HG03558 (cell line): ENCODE measurements around the gene ABCF2.

Source experiments
- ATAC-seq: cut with Tn5 transposase; IDR thresholded peaks from one replicate; pipeline ENCODE4 v1.9.1; 2021; ENCODE audit warnings: moderate number of reproducible peaks; ENCODE audit not compliant: unreplicated experiment; ENCODE audit errors: extremely low read depth

The ABCF2 gene

DNA sequence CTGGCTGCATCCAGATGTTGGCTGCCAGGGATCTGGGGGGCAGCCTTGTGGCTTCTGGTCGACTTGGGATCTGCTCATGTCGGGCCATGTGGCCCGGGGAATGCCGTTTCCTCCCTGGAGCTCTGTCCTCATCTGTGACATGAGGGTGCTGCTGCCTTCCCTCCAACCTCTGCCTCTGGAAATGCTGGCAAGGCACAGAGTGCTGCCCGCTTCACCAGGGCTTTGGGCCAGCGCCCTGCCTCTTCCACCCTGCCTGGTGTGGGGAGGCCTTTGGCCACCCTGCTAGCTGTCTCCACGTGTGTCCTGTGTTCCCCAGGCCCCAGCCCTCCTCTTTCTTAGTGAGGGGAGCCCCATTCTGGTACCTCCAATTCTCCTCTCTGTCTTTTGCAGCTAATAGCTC lies 27.3 kb upstream of the ABCF2 start:
- no peak for ATAC-seq

DNA sequence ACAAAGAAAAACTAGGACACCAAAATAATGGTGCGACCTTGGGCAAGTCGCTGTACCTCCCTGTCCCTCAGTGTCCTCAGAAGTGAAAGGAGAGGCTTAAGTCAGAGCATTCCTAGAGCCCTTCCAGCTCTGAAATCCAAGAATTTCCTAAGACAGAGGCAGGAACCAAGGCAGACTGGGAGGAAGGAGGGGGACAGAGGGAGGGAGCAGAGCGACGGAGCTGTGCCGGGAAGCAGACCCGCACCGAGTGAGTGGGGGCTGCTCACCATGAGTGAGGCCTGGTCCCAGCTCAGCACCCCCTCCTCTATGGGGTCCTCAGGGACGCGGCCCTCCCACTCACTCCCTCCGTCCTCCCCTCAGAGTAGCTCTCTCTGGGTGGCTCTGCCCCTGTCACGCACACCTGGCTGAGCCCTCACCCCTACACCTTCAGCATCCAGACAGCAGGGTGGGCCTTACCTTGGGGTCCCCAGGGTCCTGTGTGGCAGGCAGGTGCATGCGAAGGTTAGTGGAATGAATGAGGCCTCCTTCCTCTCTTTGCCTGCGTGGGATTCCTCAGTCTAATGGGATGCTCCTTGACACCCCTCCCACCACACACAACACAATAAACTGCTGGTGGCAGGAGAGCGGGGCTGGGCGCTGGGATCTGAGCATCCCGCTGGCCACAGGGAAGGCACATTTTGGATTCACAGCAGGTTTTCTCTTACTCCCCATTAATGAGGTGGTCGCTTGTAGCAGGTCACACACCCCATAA lies 26.1 kb upstream of the ABCF2 start:
- no peak for ATAC-seq

DNA sequence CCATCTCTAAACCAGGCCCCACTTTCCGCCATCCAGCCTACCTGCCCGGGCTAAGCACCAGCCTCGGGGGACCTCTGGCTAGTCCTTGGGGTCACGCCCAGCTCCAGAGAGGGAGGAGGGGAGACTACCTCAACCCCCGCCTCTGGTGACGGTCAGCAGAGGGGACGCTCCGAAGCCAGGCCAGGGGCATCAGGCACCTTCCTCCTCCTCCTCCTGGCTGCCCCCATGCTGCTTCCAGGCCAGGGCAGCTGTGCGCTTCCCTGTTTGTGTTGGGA lies 25.5 kb upstream of the ABCF2 start:
- ATAC-seq: no peak

DNA sequence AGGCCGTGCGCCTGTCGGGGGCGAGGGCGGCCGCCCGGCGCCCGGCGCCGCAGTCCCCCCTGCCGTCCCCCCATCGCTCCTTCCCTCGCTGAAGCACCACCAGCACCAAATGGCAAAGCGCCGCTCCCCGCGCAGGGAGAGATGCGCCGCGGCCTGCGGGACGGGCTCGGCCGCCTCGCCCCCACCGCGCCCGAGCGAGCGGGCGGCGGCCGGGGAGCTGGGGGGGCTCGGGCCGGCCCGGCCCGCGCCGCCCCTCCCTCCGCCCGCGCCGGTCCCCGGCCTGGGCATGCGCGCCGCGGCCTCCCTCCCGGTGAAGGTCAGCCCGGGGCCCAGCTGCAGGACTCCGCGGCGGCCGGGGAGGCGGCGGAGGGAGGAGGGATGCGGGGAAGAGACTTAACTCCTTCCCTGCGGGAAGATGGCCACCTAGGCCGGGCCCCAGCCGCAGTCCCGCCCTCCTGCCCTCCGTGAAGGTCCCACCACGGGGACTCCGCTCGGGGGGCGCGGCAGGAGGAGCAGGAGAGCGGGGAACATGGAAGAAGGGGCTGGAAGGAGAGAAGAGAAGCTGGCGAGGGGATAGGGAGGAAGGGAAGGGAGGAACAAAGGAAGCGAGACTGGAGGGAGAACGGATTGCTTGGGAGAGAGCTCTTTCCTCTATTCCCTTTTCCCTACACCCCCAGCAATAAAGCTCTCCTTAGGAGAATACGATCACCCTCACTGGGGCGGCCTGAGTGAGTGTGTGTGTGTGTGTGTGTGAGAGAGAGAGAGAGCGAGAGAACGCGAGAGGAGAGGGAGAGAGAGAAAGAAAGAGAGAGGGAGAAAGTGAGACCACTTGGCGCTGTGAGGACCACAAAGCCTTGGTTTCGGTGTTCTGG lies 24.9 kb upstream of the ABCF2 start:
- ATAC-seq: no peak

DNA sequence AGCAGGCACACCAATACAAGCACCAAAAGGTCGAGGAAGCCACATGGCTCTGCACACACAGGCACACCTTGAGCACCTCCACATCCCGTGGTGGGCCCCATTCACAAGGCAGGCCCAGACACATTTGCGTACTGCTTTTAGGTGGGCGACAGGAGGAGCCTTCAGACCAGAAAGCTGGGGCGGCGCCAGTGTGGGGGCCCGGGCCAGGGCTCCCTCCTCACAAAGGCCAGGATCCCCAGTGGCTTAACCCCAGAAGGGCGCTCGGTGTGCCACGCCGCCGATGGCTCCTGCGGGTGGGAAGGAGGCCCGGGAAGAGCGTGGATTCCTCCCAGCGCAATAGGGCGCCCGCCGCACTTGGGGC lies 24.3 kb upstream of the ABCF2 start:
- ATAC-seq: no peak

DNA sequence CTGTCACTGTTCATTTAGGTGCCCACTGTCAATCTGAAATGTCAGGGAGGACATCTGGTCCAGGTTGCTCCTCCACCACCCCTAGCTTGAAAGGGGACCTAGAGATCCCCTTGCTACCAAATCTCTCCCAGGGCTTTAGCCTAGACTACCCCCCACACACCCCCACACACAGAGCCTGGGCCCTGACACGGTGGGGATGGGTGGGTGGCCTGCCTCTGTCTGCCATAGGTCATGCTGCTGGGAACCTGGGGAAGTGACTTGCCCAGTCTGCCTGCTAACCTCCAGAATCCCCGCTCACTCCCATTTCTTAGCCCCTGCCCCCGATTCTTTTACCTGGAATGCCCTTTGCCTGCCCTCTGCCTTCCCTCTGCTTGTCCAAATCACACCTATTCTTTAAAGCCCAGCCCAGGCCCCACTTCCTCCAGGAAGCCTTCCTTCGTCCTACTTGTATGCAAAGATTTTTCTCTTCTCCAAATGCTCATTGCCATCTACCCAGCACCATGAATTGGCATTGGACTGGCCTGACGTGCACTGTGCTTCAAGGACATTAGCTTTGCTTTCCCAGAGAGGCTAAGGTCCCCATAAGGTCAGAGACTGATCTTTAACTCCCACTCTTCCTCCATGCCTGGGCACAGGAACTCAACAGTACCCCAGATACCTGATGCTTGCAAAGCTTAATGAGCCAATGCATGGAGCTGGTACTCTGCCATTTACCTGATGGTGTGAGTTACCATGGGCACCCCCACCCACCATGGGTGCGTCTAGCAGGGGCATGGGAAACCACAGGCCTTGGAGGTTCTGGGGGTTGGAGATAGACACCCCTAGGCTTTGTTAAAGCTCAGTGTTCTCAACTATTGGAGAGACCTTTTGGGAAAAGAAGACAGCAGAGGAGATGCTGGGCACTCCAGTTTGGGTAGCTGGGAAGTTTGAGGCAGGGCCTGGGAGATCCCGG lies 23.5 kb upstream of the ABCF2 start:
- no peak for ATAC-seq

DNA sequence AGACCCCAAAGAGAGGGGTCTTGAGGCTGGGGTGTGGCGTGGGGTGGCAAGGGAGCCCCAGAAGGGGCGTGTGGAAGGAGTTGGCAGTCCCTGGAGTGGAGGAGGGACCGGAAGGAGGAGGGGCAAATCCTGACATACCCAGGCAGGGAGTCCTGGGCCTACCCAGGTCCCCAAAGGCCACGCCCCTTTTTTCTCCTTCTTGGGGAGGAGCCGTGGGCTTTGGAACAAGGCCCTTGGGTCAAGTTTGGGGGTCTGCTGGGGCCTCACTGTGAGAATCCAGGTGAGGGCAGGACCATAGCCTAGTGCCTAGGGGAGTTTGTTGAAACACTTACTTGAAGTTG lies 22.7 kb upstream of the ABCF2 start:
- ATAC-seq: no peak

DNA sequence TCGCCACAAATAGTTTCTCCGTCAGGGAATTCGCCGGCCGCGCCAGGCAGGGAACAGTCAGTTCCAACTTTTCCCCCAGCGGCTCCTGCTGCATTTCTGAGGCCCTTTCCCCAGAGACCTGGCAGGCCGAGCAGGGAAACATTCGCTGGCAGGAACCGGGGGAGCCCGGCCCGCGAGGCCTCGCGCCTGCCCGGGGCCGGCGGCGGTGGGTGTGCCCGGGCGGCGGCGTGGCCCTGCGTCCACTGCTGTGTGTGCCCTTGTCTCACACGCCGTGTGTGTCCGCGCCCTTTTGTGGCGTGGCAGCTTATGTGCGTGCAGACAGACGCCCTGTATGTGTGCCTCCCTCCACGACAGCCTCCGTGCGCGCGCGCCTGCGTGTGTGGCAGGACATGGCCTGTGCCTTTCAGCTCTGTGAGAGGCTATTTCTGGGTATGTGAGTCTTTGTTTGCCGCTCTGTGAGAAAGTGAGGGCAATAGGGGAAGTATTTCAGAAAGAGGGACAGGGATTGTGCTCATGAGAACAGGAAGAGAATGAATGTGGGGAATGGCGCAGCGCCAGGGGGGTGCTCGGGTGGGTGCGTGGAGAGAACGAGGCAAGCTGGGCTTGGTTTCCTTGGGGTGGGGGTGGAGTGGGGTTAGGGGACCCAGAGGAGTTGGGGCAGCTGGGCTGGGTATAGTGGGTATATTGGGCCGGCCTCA lies 22.2 kb upstream of the ABCF2 start:
- no peak for ATAC-seq

DNA sequence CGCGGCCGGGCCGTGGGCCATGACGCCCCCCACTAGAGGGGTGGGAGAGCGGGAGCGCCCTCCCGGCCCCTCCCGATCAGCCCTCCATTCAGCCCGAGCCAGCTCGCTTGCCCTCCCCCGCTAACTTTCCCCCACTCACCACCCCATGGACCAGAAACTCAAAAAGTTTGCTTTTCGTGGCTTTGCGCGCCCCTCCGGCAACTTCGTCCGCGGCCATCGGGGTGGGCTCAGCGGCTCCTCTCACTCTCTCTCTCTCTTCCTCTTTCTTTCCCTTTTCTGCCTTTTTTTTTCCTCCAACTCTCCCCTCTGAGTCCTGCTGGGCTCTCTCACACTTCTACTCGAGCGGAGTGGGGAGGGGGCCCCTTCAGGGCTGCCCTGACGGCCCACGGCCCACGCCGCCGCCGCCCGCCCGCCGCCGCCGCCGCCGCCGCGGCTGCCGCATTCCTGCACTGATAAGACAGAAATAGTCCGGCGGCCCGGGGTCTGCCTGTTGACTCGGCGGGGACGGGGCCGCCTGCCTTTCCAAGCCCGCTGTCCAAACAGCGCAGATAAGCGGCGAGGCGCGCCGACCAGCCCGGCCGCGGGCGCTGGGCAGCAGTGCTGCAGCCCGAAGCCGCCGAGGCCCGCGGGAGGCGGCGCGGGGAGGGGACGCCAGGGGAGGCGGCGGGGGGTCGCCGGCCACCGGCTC lies 21.5 kb upstream of the ABCF2 start, which contains the start of gene SMARCD3:
Gene SMARCD3, minus strand, starts transcription at position 349 of the 688 bp plus-strand sequence. Its CDS starts 132 bp downstream, at position 217.
- no peak for ATAC-seq

DNA sequence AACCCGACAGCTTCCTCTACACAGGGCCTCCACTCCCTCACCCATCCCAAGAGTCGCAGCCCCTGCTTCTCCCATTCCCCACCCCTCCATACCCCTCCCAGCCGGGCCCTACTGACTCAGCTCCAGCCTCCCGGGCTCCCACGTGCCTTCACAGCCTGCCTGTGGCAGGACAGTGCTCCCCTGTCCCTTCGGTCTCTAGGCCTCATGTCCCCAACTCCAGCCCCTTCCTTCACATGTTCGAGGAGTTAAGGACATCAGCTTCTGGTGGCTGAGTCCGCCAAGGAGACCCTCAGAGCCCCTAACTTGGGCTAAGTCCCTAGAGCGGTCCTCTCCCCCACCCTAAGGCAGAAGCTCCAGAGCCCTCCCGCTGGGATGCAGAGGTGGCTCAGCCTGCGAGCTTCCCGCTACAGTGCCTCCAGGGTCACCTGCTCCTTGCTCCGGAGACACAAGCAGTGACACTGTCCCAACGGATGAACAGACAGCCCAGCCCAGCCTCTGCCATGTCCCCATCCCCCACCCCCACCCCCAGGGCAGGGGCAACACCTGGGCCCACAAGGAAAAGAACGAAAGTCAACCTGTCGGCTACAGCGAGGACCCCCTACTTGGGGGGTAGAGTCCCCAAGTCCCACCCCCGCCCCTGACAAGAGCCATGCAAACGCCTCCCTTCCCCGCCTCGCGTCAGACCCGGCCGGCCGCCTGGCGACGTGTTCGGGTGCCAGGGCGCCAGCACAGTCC lies 20.8 kb upstream of the ABCF2 start:
- ATAC-seq: no peak

DNA sequence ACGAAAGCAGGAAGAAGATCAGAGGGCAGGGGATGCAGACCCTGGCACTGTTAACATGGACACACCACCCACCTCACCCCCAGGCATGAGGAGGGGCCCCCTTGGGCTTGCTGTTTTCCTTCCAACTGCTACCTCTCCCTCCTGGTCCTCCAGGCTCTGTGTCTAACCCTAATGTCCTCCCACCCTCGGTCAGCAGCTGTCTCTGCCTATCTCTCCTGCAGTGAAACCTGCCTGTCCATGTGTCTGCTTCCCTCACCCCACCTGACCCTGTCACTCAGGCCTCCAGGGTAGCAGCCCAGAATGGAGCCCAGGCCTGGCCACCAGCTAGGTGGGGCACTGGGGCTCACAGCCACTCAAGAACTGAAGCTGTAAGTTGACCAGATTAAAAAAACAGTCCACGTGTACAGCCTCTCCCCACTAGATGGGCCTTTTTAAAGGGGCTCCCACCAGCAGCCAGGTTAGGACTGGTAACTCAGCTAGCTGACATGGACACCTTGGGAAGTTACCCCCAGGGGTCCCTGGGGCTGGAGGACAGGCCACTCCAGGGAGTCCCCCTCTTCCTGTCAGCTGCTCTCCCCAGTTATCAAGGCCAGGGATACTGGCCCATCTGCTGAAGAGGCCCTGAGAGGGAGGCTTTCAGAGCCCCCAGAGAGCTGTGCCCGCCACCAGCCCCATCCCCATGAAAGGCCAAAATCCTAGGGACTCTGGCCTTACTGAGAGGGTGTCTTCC lies 20.0 kb upstream of the ABCF2 start:
- no peak for ATAC-seq

DNA sequence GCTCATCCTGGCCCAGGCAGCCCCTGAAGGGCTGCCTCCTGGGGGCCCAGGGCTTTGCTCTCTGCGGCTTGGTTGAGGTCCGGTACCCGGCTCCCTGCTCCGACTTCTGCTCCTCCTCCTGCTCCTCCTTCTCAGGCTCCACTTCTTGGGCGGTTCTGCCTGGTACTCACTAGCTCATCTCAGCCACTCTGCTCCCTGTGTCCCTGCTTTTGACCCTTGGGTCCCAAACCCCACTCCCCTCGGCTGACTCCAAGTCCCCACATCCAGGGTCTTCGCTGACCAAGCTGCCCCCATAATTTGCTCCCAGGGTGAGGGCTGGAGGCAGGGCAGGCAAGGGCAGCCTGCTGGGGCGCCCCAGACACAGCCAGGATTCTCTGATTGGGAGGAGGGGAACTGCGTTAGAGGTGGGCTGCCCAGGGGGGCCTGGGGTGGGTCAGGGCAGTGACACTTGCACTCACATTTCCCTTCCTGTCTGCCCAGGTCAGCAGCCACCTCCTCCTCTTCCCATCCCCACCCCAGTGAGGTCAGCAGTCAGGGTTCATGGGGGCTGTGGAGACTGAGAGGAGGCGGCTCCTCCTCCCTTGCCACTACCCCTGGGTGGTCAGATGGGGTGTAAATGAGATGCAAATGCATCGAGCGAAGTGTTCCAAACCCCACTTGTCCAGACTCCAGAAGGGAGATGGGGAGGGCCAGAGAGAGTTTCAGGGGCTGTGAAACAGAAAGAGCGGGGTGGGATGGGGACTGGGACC lies 19.3 kb upstream of the ABCF2 start:
- no peak for ATAC-seq

DNA sequence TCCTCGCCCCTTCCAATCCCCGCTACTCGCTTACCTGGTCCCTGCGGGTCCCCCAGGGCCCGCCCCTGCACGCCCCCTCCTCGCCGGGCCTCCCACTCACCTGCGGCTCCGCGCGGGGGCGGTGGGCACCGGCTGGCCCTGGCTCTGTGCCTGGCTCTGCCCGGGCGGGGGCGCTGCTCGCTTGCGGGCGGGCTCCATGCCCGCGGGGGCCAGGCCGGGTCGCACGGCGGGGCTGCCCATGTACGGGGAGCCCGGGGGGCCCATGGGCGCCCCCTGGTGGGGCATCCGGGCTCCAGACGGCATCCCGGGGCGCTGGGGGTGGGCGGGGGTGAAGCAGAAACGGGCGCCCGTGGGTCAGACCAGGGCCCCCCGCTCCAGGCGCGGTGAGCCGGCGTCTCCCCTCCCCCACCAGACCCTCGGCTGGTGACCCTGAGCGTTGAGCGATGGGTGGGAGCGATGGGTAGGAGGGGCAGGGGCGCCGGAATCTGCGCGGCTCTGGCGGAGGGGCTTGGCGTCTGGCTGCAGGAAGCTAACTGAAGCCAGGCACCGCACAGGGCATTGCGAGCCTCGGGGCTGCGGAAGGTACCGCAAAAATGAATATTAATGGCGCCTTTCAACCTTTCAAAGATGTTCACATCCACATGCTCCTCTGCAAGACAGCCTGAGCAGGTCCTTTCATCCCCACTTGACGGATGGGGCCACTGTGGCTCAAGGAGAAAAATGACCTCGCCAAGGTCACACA lies 18.5 kb upstream of the ABCF2 start:
- ATAC-seq: no peak

DNA sequence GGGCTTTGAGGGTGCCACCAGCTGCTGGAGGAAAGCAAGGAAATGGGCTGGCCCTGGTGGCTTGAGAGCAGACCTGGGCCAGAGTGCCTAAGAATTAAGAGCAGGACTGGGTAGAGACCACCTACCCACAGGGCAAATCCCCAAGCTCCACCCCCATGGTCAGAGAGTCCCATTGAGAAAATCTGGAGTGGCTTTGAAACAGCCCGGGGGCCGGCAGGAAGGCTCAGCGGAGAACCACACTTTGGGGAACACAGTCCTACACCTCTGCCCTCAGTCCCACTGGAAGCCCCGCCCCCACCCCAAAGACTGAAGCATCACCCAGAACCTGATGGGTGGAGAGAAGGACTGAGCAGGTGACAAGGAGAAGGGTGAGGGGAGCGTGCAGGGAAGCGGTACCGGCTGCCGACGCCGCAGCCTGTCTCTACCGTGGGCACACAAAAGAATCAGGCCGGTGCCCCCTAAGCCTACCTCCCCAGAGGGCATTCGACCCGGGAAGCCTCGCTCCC lies 17.9 kb upstream of the ABCF2 start:
- ATAC-seq: no peak

DNA sequence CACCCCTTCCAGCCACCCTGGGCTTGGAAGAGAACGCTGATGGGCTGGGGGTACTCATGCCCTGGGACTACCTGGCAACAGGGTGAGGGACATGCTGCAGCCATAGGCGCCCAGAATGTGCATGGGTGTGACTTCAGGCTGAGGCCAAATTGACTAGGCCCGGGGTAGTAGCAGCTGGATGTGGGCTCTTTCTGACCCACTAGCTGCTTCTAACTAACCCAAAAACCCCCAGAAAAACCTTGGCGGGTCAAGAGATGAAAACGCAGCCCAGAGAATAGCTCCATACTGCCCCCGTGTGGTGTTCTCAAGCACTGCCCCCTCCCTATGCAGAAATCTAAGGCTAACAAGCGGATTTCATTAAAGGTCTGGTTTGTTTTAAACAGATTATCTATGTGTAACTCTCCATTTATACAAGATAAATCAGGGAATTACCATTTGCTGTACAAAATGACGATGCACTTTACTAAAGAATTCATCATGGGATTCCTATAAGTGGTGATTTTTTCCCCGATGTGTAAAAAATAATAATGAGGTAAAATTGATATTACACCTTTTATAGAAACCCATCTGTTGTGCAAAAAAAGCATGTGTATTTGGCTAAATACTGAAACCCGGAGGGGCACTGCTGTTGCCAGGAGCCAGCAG lies 17.3 kb upstream of the ABCF2 start:
- ATAC-seq: no peak

DNA sequence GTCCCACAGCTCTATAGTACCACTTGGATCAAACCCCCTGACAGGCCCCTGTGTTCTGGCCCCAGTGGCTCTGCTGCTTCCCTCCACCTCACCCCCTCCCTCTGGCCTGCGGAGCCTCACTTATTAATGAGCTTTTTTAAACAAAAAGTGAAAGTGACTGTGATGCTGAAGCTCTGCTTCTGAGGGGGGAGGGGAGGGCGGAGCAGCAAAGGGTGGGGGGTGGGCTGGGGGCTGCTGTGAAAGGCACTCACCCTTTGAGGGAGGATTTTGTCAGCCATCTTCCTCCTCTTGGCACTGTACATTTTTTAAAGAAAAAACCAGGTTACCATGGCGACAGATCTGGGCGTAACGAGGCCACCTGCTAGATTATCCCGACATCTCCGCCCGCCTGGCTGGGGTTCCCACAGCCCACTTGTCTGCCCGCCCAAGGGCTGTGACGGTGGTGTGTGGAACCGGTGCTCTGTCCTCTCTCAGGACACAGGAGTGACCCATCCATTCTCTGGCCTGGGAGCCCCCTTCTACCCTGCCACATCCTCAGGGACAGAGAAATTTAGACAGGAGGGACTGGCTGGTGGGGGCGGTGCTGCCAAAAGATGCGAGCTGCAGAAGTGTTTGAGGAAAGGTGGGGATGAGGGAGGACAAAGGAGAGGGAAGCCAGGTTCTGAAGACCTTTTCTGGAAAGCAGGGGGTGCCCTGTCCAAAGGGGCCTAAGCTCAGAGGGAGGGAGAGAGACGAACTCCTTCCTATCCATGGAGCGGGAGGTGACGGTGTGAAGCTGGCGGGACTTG lies 16.6 kb upstream of the ABCF2 start:
- ATAC-seq: no peak
